ENCODE data around the gene MOK. TPM values are rescaled to one million over a fixed set of nuclear protein-coding genes. Genes with fewer than 3 reads are reported as not detected.
"Not testable (repeated sequence)": the region's sequence is repeated elsewhere in the genome, so short reads cannot be mapped to it uniquely, and the experiment has no call there.

The MOK gene
- polyA plus RNA-seq, 4 donors = 25.1 to 29.6 (median 27.2) TPM

DNA sequence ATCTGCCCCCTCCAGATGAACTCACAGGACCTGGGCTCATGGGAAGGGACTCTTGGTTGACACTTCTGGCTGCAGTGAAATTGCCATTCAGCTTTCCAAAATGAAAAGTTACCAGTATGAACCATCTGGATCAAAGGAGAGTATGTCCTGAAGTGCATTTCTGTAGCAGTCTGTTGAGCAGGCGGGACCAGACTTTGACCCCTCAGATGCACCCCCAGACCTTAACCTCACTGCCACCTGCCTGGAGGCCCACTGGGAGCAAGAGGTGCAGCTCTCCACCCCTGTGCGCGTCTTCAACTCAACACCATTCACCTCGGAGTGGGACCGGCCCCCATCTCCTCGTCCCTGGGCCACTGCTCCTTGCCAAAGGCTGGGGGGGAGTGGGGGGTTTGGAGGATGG lies 55.0 kb downstream of the MOK start:
- DNase-seq (ENCODE audit: low read depth in 4 of 4, low spot score in 3 of 4) = no peak

DNA sequence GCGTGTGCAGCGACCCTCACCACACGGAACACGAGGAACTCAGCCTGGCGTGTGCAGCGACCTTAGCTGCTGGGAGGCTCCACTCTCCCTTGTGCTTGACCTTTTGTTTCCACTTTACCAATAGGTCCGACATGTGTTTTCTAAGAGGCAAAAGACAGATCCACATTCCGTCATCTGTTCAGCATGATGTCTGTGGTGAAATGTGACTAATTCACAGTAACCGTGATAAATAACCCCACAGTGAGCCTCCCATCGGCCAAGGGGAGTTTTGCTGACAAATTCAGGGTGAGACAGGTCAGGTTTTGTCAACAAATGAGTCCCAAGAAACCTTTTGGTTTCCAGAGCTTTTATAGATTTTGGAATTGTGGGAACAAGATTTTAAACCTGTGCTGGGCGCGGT lies 55.9 kb downstream of the MOK start:
- no peak for DNase-seq (ENCODE audit: low read depth in 4 of 4, low spot score in 3 of 4)

DNA sequence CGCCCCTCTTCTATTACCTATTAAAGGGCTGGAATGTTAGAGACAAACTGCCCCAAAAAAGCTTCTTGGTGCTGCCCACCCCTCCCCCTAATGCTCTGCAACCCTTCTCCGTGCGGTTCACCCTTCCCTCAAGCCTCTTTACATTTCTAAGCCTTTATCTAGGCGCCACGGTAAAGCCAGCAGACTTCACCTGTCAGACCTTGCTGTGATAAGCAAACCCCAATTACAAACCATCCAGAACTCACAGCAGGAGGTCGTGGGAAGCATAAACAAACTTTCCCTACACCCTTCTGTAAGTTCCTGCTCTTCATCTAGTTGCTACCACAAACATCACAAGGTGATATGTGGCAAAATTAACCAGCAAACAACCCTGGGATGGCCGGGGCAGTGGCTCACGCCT lies 56.8 kb downstream of the MOK start:
- DNase-seq (ENCODE audit: low read depth in 4 of 4, low spot score in 3 of 4) = no peak

DNA sequence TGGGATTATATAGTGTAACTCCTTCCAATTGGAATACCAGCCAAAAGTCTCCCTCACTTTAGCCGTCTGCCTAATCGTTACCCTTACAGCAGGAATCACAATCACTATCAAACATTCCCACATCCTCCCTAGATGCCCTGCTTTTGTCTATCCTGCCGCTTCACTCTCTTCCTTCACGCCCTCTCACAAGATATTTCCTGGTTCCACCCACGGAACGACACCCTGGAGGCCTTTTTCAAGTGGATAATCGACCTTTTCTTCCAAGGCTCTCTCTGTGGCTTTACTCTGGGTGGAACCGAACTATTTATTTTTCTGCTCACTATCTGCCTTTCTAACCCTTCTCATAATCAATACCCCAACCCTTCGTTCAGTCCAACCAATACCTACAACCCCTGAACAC lies 58.9 kb downstream of the MOK start:
- DNase-seq (ENCODE audit: low read depth in 4 of 4, low spot score in 3 of 4) = no peak

DNA sequence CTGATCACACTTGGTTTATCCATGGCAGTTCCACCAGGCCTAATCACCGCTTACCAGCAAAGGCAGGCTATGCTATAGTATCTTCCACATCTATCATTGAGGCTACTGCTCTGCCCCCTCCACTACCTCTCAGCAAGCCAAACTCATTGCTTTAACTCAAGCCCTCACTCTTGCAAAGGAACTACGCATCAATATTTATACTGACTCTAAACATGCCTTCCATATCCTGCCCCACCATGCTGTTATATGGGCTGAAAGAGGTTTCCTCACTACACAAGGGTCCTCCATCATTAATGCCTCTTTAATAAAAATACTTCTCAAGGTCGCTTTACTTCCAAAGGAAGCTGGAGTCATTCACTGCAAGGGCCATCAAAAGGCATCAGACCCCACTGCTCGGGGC lies 61.2 kb downstream of the MOK start:
- DNase-seq (ENCODE audit: low read depth in 4 of 4, low spot score in 3 of 4) = not testable (repeated sequence)

DNA sequence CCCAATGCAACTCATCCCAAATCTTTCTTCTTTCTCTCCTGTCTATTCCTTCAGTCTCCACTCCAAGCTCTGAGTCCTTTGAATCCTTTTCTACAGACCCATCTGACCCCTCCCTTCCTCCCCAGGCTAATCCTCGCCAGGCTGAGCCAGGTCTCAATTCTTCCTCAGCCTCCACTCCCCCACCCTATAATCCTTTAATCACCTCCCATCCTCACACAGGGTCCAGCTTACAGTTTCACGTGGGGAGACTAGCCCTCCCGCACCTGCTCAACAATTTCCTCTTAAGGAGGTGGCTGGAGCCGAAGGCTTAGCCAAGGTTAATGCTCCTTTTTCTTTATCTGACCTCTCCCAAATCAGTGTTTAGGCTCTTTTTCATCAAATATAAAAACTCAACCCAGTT lies 63.8 kb downstream of the MOK start:
- DNase-seq (ENCODE audit: low read depth in 4 of 4, low spot score in 3 of 4) = no peak

DNA sequence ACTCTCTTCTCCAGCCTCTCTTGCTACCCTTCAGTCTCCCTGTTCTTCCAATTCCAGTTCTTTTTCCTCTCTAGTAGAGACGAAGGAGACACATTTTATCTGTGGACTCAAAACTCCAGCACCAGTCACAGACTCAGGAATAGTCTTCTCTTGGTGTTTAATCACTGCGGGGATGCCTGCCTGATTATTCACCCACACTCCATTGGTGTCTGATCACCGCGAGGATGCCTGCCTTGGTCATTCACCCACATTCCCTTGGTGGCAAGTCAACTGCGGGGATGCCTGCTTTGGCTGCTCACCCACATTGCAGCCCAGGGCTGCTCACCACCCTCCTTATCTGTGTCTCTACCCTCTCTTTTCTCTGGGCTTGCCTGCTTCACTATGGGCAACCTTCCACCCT lies 64.5 kb downstream of the MOK start:
- not testable (repeated sequence) for DNase-seq (ENCODE audit: low read depth in 4 of 4, low spot score in 3 of 4)

DNA sequence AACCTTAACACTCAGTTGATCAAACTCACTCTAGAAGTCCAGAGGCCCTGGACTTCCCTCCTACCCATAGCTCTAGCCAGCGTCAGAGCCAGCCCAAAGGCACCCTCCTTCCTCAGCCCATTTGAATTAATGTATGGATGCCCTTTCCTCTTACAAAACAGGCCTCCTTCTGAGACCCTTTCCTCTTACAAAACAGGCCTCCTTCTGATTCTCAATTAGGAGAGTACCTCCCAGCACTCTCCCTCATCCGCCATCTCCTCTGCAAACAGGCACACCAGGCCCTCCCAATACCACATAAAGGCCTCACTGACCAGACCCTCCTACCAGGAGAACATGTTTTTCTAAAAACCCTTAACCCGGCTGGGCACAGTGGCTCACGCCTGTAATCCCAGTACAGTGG lies 65.7 kb downstream of the MOK start:
- no peak for DNase-seq (ENCODE audit: low read depth in 4 of 4, low spot score in 3 of 4)

DNA sequence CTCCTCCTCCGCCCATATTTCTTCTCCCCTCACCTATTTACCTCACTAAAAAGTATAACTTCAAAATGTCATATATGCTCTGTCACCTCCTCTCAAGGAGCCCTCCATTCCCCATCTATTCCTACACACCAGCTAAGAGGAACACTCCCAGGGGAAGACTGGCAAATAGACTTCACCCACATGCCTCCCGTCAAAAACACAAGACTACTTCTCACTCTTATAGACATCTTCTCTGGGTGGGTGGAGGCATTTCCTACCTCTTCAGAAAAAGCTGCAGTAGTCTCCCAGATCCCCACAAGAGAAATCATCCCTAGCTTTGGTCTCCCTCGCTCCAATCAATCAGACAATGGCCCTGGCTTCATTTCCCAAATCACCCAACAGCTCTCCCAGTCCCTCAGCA lies 66.2 kb downstream of the MOK start:
- no peak for DNase-seq (ENCODE audit: low read depth in 4 of 4, low spot score in 3 of 4)

DNA sequence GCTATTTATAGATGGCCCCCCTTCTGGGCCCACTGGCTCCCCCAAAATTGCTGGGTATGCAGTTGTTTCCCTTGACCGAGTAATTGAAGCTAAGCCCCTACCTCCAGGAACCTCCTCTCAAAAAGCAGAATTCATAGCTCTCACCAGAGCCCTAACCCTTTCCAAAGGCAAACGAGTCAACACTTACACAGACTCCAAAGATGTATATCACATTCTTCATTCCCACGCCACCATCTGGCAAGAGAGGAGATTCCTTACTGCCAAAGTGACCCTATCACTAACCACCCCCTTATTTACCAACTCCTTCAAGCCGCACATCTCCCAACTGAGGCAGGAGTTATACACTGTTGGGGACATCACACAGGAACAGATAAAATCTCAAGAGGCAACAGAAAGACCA lies 66.8 kb downstream of the MOK start:
- DNase-seq (ENCODE audit: low read depth in 4 of 4, low spot score in 3 of 4) = no peak

DNA sequence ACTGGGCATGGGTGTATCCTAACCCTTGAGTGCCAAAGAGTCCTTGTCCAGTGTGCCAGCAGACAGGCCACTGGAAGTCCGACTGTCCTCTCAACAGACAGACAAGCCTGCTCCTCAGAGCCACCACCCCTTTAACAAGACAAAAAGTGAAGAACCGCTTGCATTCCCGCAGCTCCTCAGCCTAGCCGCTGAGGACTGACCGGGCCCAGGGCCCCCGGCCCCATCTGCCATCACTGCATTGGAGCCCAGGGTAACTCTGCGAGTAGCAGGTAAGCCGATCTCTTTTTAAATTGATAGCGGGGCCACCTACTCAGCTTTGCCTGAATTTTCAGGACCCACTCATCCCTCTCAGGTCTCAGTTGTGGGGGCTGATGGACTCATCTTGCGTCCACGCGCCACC lies 68.9 kb downstream of the MOK start:
- no peak for DNase-seq (ENCODE audit: low read depth in 4 of 4, low spot score in 3 of 4)

DNA sequence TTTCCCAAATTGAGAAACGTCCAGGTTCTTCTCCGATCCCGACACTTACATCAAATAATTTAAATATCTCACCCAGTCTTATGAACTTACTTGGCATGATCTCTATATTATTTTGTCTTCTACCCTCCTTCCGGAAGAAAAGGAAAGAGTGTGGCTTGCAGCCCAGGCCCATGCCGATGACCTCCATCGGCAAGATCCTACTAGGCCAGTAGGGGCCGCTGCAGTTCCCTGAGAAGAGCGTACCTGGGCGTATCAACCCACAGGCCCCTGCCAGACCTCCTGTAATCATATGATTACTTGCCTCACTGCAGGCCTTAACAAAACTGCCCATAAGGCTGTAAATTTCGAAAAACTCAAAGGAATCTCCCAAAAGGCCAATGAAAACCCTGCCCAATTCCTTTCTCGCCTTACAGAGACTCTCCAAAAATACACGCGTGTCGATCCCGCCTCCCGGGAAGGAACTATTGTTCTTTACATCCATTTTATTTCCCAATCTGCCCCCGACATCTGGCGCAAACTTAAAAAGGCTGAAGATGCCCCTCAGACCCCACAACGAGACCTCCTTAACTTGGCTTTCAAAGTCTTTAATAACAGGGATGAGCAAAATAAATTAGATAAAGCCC lies 69.6 kb downstream of the MOK start:
- DNase-seq (ENCODE audit: low read depth in 4 of 4, low spot score in 3 of 4) = peak; percentile 49 to 64 (median 52)

DNA sequence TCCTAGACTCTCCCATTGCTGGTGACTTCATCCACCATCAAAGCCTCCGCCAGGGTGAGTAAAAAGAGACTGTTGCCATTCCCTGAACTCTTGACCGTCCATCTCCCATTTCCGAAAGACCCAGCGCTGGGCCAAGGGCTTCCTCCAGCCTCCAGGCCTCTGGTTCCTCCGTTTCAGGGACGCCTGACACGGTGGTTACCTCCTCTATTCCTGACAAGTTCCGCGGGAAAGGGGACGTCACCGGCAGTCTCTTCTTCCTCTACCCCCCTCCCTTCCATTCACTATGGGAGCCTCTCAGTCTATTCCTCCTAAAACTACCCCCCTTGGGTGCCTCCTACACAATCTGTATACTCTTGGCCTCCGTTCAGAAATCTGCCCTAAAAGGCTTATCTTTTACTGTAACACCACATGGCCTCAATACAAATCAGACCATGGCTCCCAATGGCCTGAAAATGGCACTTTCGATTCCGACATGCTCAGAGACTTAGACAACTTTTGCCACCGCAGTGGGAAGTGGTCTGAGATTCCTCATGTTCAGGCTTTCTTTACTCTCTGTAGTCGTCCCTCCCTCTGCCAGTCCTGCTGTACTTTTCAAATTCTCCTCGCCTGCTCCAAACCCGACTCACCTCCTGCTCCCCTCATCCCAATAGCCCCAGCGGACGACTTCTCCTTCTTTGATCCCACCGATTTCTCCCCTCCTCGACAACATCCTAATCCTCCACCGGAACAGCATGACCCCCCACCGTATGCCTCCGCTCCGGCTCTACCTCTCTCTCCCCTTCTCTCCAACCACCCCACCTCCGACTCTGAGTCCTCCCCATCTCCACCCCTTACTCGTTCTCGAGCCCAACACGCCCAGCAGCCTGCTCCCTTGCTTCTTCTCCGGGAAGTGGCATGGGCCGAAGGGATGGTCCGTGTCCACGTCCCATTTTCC lies 70.4 kb downstream of the MOK start:
- no peak for DNase-seq (ENCODE audit: low read depth in 4 of 4, low spot score in 3 of 4)

DNA sequence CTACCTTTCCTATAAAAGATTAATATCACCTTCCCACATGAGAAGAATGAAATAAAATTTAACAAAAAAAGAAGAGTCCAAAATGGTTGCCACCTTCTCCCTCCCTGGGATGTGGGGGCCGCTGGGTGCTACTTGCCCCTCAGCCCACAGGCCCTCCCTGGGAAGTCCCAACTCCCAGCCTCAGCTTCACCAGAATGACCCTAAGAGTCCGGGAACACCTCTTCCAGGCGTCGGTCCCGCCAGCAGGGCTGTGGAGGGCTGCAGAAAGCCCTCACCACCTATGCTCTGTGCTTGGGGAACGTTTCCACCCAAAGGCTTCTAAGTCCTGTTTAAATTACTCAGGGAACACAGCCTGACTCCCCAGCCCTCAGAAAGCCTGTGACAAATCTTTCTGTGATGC lies 71.9 kb downstream of the MOK start:
- no peak for DNase-seq (ENCODE audit: low read depth in 4 of 4, low spot score in 3 of 4)

DNA sequence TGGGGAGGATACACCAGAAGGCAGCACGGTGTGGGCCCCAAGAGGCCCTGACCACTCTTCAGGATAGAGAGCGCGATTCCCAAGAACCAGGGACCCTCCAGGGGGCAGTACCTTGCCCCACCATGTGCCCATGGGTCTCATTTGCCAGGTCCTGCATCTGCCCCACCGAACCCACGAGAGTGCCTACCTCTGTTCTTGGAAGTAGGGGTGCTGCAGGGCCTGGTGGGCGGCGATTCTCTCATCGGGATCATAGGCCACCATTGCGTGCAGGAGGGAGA lies 72.7 kb downstream of the MOK start:
- no peak for DNase-seq (ENCODE audit: low read depth in 4 of 4, low spot score in 3 of 4)

DNA sequence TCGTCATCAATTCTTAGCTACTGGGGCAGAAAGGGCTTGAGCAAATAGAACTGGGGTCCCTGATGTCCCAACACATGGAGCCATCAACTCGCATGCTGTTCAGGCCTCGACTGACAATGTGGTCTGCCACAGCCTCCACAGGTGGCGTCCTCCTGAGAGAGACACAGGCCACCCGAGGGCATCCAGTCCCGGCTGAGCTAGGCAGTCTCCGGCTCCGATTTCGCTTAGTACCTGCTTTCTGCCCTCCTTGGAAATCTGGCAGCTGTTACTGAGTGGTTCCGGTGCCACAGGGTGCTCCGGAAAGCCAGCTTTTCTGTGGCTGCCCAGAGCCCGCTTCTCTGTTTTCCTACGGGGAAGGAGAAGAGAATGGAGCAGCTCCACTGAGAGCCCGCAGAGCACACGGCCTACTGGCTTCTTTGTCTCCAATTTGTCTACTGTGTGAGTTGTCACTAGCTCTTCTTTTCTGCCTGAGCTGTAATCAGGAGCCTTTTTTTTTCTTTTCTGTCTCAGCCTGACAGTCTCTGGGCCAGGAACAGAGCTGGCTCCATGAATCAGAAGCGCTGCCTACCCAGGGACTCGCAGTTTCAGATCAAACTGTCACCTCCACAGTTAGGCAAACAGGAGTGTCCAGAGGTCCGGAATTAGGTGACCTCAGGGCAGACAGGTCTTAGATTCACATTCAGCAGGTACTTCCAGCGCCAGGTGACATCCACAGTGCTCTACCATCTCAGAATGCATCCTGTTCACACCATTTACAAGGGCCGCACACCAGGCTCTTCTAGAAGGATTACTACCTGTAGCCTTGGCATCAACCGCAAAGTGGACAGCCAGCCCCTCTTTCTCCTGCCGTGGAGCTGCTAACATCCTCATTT lies 73.3 kb downstream of the MOK start:
- no peak for DNase-seq (ENCODE audit: low read depth in 4 of 4, low spot score in 3 of 4)

DNA sequence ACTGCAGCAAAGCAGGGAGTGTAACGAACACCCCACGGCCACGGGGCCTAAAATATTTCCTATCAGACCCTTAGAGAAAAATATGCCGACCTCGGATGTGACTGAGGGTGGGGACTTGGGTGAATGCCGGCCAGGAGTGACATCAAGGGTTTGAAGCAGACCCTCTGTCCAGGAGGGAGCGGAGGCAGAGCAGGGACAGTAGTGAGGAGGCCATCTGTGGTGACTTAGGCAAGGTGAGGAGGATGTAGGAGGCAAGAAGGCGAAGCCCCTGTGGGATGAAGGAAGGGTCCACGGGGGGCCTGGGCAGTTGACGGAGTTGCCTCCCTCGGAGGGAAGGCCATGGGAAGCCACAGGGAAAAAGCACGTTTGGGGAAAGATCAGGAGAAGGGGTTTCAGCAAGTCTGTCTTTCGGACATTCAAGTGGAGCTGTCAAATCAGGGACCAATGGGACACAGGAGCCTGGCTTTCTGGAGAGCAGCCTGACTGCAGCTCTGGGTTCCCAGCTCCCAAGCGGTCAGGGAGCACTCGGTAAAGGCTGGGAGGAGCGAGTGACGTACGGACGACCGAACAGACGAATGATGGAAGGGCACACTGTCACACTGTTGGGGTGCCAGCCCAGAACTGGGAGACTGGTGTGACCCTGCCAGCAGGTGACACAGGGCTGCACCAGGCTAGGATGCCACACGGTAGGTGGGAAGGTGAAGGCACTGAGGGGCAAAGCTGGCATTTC lies 74.3 kb downstream of the MOK start:
- DNase-seq (ENCODE audit: low read depth in 4 of 4, low spot score in 3 of 4) = no peak

DNA sequence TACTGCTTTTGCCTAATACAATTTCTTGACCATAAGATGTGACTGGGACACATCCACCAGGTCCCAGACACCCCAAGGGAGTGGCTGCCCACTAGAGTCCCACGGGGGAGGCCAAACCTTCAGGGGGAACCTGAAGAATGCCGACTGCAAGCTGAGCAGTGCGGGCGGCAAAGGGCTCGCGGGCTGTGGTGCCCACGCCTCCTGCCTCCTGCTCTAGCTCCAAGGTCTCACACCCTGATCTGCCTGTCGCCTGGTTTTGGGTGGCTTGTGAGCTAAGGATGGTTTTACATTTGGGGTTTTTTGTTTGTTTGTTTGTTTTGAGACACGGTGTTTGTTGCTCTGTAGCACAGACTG lies 75.2 kb downstream of the MOK start:
- DNase-seq (ENCODE audit: low read depth in 4 of 4, low spot score in 3 of 4) = no peak

DNA sequence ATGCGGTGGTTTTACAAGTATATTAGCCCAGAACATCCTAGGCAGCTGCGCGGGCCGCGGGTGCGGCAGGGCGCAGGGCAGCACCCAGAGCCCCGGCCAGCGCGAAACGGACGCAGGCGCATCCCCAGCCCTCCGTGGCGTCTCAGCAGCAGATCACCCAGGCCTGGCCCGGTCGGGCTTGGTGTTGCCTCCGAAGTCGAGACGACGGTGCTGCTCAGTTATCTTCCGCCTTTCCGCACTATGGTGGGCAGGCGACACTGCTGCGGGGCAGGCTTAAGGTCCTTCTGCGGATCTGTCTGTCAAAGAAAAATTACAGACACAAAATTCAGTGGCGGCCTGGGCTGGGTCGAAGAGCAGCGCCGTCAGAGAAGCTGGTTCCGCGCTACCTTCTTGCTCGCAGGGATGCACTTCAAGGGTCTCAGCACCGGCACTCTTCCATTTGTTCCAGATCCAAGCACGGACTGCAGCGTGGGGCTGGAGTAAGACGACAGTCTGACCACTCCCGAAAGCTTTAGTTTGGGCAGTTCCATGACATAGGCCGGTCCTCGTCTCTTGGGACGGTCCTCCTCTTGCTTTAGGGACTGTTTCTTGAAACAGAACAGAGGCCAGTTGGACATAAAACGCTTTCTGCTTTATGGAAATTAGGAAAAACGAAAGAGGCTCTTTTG lies 75.8 kb downstream of the MOK start:
- DNase-seq (ENCODE audit: low read depth in 4 of 4, low spot score in 3 of 4) = no peak

DNA sequence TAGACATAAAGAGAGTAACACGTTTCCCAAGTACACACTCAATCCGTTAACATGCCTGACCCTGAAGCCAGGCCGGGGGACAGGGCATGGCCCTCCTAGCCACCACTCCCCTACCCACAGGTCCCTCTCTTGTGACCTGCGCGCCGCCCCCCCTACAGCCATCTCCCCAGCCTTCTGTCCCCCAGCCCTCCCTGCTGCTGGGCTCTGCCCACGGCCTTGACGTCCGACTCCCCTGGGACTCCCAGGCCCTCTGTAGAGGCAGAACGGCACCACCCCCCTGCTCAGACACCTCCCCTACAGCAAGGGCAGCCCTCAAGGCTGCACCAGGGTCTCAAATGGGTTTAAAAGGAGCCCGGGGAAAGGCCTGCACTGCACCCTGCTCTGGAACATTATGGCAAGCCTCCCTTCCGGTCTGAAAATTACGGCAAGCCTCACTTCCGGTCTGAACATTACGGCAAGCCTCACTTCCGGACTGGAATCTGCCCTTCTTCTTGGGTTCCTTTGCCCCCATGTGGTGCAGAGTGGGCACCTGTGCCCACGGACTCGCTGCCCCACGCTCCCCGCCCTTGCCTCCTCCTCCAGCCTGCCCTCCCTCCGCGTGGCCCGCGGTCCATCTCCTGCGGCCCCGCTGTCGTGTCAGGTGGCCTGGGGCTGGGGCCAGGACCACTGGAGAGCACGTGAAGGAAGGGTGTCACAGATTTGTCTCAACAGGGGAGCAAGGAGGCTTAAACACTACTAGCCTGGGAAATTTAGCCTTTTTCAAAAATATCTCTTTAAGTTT lies 77.6 kb downstream of the MOK start:
- DNase-seq (ENCODE audit: low read depth in 4 of 4, low spot score in 3 of 4) = no peak

Data from right renal pelvis (tissue), 4 donors.